GM23248 (cell line): ENCODE results near the gene LSAMP. TPM values are rescaled to one million over a fixed set of nuclear protein-coding genes. Genes with fewer than 3 reads are reported as not detected.

Source experiments
- DNase-seq: peaks from one replicate; pipeline ENCODE4 v3.0.0-alpha.2; 2015
- H2AFZ ChIP-seq: fragments of 200-600 bp; sonication (generic); 2 replicates; pipeline ENCODE4 v1.6.1; 2016; ENCODE audit warnings: antibody characterized with exemption
- H3F3A ChIP-seq: fragments of 200-600 bp; sonication (generic); 2 replicates; pipeline ENCODE4 v1.6.1; 2016; ENCODE audit warnings: mild to moderate bottlenecking, antibody characterized with exemption, mixed run types; ENCODE audit not compliant: insufficient read depth
- H3K27ac ChIP-seq: fragments of 200-600 bp; sonication (generic); 2 replicates; pipeline ENCODE4 v1.5.1; 2016; ENCODE audit warnings: mild to moderate bottlenecking
- H3K27me3 ChIP-seq: fragments of 200-600 bp; sonication (generic); replicated peaks from 2 replicates; pipeline ENCODE4 v1.6.1; 2016; ENCODE audit warnings: mild to moderate bottlenecking; ENCODE audit not compliant: insufficient read depth
- H3K36me3 ChIP-seq: fragments of 200-600 bp; sonication (generic); 2 replicates; pipeline ENCODE4 v1.6.1; 2016; ENCODE audit warnings: low read depth, mild to moderate bottlenecking
- H3K4me1 ChIP-seq: fragments of 200-600 bp; sonication (generic); 2 replicates; pipeline ENCODE4 v1.6.1; 2016; ENCODE audit warnings: mild to moderate bottlenecking; ENCODE audit not compliant: insufficient read depth
- H3K4me2 ChIP-seq: fragments of 200-600 bp; sonication (generic); one replicate; pipeline ENCODE4 v1.6.1; 2016; ENCODE audit warnings: mild to moderate bottlenecking; ENCODE audit not compliant: unreplicated experiment
- H3K4me3 ChIP-seq: fragments of 200-600 bp; sonication (generic); 2 replicates; pipeline ENCODE4 v1.5.1; 2016; ENCODE audit warnings: mild to moderate bottlenecking
- H3K79me2 ChIP-seq: fragments of 200-600 bp; sonication (generic); 2 replicates; pipeline ENCODE4 v1.6.1; 2016; ENCODE audit warnings: mild to moderate bottlenecking; ENCODE audit not compliant: insufficient read depth
- H3K9ac ChIP-seq: fragments of 200-600 bp; sonication (generic); 2 replicates; pipeline ENCODE4 v1.6.1; 2016; ENCODE audit warnings: mild to moderate bottlenecking
- H3K9me2 ChIP-seq: fragments of 200-600 bp; sonication (generic); 2 replicates; pipeline ENCODE4 v1.6.1; 2016; ENCODE audit warnings: mixed run types, mild to moderate bottlenecking, moderate library complexity; ENCODE audit not compliant: insufficient read depth
- H3K9me3 ChIP-seq: fragments of 200-600 bp; sonication (generic); one replicate; pipeline ENCODE4 v1.6.1; 2017; ENCODE audit warnings: low read depth
- H4K20me1 ChIP-seq: fragments of 200-600 bp; sonication (generic); 2 replicates; pipeline ENCODE4 v1.6.0; 2016; ENCODE audit not compliant: insufficient read depth
- EZH2 ChIP-seq: fragments of 200-600 bp; sonication (generic); IDR thresholded peaks from 2 replicates; pipeline ENCODE4 v1.6.1; 2018; ENCODE audit warnings: antibody characterized with exemption, mild to moderate bottlenecking; ENCODE audit not compliant: insufficient read depth, poor library complexity, severe bottlenecking
- EZH2phosphoT487 ChIP-seq: fragments of 200-600 bp; sonication (generic); IDR thresholded peaks from 2 replicates; pipeline ENCODE4 v1.6.1; 2018; ENCODE audit warnings: antibody characterized with exemption, moderate library complexity, mild to moderate bottlenecking, low read depth; ENCODE audit not compliant: insufficient read depth
- WGBS, 2 experiments: methylation state at CpG; one replicate each; pipeline ENCODE4 v1.1.6; 2015 to 2017; ENCODE audit warnings: low lambda C conversion rate in 2 of 2, low coverage in 1 of 2; ENCODE audit errors: missing lambda C conversion rate in 2 of 2; 5-methylcytosine and 5-hydroxymethylcytosine counted together
- in situ Hi-C: fragments of 300-500 bp; cut with MboI; formaldehyde crosslinking; loops from 2 replicates; pipeline ENCODE4 v1.15.0; 2020
- polyA plus RNA-seq: library from polyadenylated mRNA; unstranded; fragments of >200 nt; fragmentation: Nextera tagmentation; extraction: Ambion mirVana; gene quantifications from 2 replicates; pipeline ENCODE4 v1.2.1, GENCODE V29; 2016
- total RNA-seq: library from RNA; depleted of rRNA; stranded (reverse); fragments of >200 nt; shearing (Covaris generic); gene quantifications from 2 replicates; pipeline ENCODE4 v1.2.3, GENCODE V29; 2014

Gene LSAMP
- total and polyA plus RNA-seq, 2 experiments from 2014 or later: 4.5 to 9.3 TPM

DNA sequence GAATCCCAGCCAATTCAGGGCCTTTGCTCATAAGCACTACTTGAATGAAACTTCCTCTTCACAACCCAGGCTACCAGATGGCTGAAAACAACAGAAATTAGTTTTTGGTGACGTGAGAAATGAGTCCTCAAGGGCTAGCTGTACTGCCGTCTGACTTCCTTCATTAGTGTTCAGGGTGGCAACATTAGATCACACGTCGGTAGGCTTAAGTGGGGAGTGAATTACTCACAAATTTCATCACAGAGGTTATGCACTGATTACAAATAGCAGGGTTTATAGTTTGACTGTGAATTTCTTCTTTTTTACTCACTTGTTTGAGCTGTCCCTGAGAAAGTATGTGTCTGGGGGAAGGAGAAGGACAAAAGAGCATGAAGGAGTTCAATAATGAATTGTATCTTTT lies 424.8 kb downstream of the LSAMP start:
- Histone ChIP-seq H2AFZ (0 out of 2 replicates have a peak overlapping the region, but pooled peaks have one; percentile 28), H3K27me3 (no peaks in the 10 kb centered on the region), H3K4me2 (peak overlapping the region; percentile 23), H3K9me2 (no peaks in the 10 kb centered on the region), H3K9ac (no peak overlapping the region; the same call in 1 of the 2 replicates), H3K36me3 (no peaks in the 10 kb centered on the region), H3K4me3 (no peak overlapping the region), H3K79me2 (no peaks in the 10 kb centered on the region), H4K20me1 (no peaks in the 10 kb centered on the region), H3K4me1 (peaks cover 31% of the 10 kb centered on the region), H3K9me3 (no peaks in the 10 kb centered on the region), H3F3A (peaks cover 23% of the 10 kb centered on the region), H3K27ac (peak overlapping the region; percentile 51)
- peak; percentile 83 for DNase-seq
- TF ChIP-seq EZH2 (no peak), EZH2phosphoT487 (no peak)
- in situ Hi-C loops: no loop called here
- 10 to 13% methylated on average over 4 of the region's 4 CpGs for WGBS, 2 experiments

- Histone ChIP-seq H3K9me3 (no peaks in the 10 kb centered on the region), H3F3A (peaks cover 23% of the 10 kb centered on the region), H3K4me3 (no peak overlapping the region), H4K20me1 (no peaks in the 10 kb centered on the region), H2AFZ (no peak overlapping the region), H3K9ac (no peak overlapping the region), H3K4me2 (peak overlapping the region; percentile 43), H3K27ac (peak overlapping the region; percentile 66), H3K4me1 (peaks cover 31% of the 10 kb centered on the region), H3K27me3 (no peaks in the 10 kb centered on the region), H3K79me2 (no peaks in the 10 kb centered on the region), H3K9me2 (no peaks in the 10 kb centered on the region), H3K36me3 (no peaks in the 10 kb centered on the region)
- WGBS, 2 experiments: 96% methylated on average over 4 of the region's 4 CpGs
- TF ChIP-seq EZH2phosphoT487: no peak
- in situ Hi-C loops: no loop called here
- DNase-seq: peak; percentile 13
Observed at GRCh38 chr3:116019254-116019763, 426.0 kb downstream of the LSAMP start.

DNA sequence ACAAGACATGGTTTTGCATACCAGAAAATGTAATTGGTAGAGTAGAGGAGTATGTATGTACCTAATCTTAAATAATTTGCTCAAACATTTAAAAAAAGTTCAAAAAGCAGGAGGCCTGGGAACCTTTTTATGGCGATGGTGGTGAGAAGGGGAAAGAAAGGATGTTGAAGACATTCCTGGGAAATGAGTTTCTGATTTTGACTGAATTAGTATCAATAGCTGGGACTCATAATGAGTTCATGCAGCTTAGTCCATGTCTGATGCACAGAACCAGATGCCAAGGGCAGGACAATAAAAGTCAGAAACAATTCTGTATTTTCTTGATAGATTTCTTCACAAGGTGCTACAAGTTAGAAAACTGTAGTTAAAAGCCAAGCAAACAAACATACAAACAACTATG lies 426.6 kb downstream of the LSAMP start:
- peaks cover 23% of the 10 kb centered on the region for H3F3A ChIP-seq
- DNase-seq: peak; percentile 77
- no peaks in the 10 kb centered on the region for H3K79me2 ChIP-seq
- peak overlapping the region; percentile 43 for H3K4me2 ChIP-seq
- no peaks in the 10 kb centered on the region for H3K9me3 ChIP-seq
- TF ChIP-seq EZH2 (no peak), EZH2phosphoT487 (no peak)
- H3K36me3 ChIP-seq: no peaks in the 10 kb centered on the region
- H3K27ac ChIP-seq: peak overlapping the region; percentile 66
- peaks cover 31% of the 10 kb centered on the region for H3K4me1 ChIP-seq
- 2 to 4% methylated on average over 1 of the region's 1 CpG for WGBS, 2 experiments
- in situ Hi-C loops: no loop called here
- H3K27me3 ChIP-seq: no peaks in the 10 kb centered on the region
- H3K9ac ChIP-seq: peak overlapping the region; percentile 21; the same call in 1 of the 2 replicates
- H4K20me1 ChIP-seq: no peaks in the 10 kb centered on the region
- no peak overlapping the region for H2AFZ ChIP-seq
- H3K9me2 ChIP-seq: no peaks in the 10 kb centered on the region
- H3K4me3 ChIP-seq: no peak overlapping the region

DNA sequence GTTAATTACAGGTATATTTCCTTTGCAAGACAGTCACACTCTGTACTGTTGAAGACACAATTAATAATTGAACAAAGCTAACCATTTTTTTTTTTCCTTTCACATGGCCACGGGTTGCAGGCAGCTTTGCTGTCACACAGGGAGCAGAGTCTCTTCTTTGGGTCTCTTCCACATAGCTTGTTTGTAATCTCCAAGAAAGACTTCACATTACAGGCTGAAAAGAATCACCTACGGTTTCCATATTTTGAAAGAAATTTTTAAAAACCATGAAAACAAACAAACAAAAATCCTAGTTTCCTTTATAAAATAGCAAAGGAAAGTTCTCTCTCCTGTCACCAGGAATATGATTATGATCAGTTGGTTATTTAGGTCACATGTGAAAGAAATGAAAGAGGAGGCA lies 429.4 kb downstream of the LSAMP start:
- WGBS, 2 experiments: 68 to 73% methylated on average over 2 of the region's 2 CpGs
- in situ Hi-C loops: no loop called here

DNA sequence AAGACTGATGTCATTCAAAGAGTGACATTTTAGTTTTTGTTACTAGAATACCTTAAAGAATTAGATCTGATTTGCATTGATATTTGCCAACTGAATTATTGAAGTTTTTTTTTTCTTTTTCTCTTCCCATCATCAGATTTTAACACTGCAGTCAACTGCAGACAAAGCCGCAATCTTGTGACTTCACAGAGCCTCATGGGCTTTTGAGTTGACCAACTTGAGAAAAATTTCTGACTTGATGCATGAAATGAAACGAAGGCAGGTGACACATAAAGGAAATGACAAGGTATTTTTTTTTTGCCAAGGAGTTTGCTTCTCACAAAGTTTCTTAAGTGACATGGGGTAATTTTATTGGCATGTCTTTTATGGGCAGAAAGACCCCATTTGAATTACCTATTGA lies 438.3 kb downstream of the LSAMP start:
- no peak overlapping the region for H3K27ac ChIP-seq
- in situ Hi-C loops: no loop called here
- no peak for TF ChIP-seq EZH2phosphoT487
- no peak for TF ChIP-seq EZH2
- no peaks in the 10 kb centered on the region for H3K9me3 ChIP-seq
- H3K79me2 ChIP-seq: no peaks in the 10 kb centered on the region
- DNase-seq: peak; percentile 14
- no peak overlapping the region for H2AFZ ChIP-seq
- no peaks in the 10 kb centered on the region for H3K27me3 ChIP-seq
- no peaks in the 10 kb centered on the region for H3K36me3 ChIP-seq
- H3K9ac ChIP-seq: no peak overlapping the region
- WGBS, 2 experiments: 75 to 78% methylated on average over 2 of the region's 2 CpGs
- peaks cover 12% of the 10 kb centered on the region; the same call in 1 of the 2 replicates for H3F3A ChIP-seq
- no peak overlapping the region for H3K4me2 ChIP-seq
- H3K9me2 ChIP-seq: 0 out of 2 replicates have a peak, but pooled peaks cover 3% of the 10 kb centered on the region
- peaks cover 25% of the 10 kb centered on the region for H3K4me1 ChIP-seq
- H3K4me3 ChIP-seq: no peak overlapping the region
- H4K20me1 ChIP-seq: no peaks in the 10 kb centered on the region

More for the DNA sequence above, 429.4 kb downstream of the LSAMP start:
- Histone ChIP-seq H3F3A (peaks cover 15% of the 10 kb centered on the region), H3K9ac (no peak overlapping the region), H3K27me3 (no peaks in the 10 kb centered on the region), H4K20me1 (no peaks in the 10 kb centered on the region), H3K4me1 (peaks cover 25% of the 10 kb centered on the region), H3K27ac (no peak overlapping the region), H3K9me2 (no peaks in the 10 kb centered on the region), H3K36me3 (no peaks in the 10 kb centered on the region), H3K4me3 (no peak overlapping the region), H3K4me2 (no peak overlapping the region), H3K9me3 (no peaks in the 10 kb centered on the region), H2AFZ (no peak overlapping the region), H3K79me2 (no peaks in the 10 kb centered on the region)
- DNase-seq: no peak
- TF ChIP-seq EZH2phosphoT487: no peak
